ENCODE data around the gene LDLRAD2.
A peak's percentile ranks its signal among the peaks of the same experiment; 100 is the strongest.
"Not testable (repeated sequence)": the region's sequence is repeated elsewhere in the genome, so short reads cannot be mapped to it uniquely, and the experiment has no call there.

The LDLRAD2 gene, protein sequence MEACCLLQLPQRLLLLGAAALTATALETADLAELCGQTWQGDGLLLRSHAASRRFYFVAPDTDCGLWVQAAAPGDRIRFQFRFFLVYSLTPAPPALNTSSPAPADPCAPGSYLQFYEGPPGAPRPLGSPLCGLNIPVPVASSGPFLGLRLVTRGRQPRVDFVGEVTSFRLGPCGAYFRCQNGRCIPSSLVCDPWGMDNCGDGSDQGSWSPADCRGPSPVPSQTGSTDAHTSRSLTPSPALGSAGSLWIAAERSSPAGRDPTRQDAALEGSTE

DNA sequence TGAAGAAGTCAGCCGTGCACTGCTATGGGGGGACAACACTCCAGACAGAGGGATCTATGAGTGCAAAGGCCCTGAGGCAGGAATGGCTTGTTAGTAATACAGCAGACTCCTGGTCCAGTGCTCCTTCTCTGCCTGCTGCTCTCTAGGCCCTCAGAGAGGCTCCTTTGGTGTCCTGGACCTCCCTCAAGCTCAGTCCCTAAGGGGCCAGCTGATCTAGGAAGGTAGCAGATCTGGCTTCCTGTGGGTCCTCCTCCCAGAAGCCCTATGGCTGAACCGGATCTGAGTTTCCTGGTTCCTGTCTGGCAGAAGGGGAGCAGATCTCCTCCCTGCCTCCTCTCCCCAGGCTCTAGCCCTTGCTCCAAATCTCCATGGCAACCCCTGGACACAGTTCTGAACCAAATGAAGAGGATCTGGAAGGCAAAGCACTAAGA, at the start of gene LDLRAD2:
Gene LDLRAD2, plus strand, starts transcription at position 391 of the 431 bp plus-strand sequence. CDS start 187 bp downstream, outside the sequence.
- no peak for DNase-seq

DNA sequence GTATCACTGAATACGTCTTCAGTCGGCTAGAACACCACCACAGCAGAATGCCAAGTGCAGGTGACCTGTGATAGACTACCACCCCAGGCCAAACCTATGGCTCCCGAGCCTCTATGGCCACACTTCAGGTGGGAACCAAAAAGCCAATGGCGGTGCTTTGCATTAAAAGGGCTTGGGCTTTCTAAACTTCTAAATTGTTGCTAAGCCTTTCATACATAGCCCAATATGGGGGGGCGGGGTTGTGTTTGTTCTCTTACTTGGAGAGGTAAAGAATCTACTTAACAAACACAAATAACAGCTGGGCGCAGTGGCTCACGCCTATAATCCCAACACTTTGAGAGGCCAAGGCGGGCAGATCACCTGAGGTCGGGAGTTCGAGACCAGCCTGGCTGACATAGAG, 48.8 kb upstream of the LDLRAD2 start:
- DNase-seq = no peak

DNA sequence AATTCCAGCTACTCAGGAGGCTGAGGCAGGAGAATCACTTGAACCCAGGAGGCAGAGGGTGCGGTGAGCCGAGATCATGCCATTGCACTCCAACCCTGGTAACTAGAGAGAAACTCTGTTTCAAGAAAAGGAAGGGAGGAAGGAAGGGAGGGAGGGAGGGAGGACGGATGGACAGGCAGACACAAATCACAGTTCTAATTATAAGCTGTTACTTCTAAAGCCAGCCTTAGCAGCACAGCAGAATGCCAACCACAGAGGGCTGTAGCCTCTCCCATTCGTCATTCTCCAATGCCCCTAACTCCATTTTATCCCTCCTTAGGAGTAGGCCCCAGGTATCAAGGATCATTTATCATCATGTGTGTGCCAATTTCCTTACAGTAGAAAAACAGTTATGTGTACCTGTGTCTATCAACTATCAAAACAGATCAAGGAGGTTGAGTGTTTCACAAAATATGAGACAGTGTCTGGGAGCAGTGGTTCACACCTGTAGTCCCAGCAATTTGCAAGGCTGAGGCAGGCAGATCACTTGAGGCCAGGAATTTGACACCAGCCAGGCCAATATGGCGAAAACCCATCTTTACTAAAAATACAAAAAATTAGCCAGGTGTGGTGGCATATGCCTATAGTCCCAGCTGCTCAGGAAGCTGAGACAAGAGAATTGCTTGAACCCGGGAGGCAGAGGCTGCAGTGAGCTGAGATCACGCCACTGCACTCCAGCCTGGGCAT, 48.2 kb upstream of the LDLRAD2 start:
- DNase-seq = no peak

DNA sequence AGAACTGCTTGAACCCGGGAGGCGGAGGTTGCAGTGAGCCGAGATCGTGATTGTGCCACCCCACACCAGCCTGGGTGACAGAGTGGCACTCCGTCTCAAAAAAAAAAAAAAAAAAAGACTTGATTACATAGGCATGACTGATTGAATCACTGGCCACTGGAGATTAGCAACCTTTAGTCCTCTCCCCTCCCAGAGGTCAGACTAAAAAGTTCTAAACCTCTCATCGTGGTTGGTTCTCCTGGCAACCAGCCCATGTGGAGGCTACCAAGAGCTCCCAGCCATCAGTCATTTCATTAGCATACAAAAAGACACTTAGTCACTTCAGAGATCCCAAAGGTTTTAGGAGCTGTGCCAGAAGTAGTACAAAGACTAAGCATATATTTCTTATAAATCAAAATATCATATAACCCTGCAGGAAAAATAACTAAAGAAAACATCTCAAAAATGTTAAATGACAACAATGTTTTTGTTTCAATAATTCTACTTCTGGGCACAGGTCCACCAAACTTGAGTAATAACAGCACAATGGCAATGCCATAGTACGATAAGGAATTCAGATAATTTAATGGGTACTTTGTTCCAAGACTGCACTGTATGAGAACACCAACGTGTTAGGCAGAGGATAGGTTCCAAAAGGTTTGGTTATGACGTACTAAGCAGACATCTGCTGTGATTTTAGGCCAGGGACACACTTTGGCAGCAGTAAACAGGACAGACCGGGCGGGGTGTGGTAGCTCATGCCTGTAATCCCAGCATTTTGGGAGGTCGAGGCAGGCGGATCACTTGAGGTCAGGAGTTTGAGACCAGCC, 47.2 kb upstream of the LDLRAD2 start:
- no peak for DNase-seq

DNA sequence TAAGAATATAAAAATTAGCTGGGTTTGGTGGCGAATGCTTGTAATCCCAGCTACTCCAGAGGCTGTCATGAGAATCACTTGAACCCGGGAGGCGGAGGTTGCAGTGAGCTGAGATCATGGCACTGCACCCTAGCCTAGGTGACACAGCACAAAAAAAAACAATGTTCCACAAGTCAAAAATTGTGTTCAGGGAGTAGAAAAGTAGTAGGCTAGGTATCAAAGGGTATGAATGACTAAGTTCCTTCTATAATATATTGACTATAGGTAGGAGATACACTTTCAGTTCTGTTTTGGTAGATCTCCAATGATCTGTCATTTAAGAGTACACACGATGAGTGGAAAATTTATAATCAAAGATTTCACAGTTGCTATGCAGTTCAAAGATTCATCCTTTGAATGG, 45.9 kb upstream of the LDLRAD2 start:
- DNase-seq = no peak

DNA sequence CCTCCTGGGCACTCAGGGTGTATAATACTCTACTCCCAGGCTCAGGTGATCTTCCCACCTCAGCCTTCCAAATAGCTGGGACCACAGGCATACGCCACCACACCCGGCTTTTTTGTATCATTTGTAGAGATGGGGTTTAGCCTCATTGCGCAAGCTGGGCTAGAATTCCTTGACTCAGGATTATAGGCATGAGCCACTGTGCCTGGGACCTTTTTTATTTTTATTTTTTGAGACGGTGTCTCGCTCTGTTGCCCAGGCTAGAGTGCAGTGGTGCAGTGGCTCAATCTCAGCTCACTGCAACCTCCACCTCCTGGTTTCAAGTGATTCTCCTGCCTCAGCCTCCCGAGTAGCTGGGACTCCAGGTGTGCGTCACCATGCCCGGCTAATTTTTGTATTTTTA, 45.0 kb upstream of the LDLRAD2 start:
- not testable (repeated sequence) for DNase-seq

DNA sequence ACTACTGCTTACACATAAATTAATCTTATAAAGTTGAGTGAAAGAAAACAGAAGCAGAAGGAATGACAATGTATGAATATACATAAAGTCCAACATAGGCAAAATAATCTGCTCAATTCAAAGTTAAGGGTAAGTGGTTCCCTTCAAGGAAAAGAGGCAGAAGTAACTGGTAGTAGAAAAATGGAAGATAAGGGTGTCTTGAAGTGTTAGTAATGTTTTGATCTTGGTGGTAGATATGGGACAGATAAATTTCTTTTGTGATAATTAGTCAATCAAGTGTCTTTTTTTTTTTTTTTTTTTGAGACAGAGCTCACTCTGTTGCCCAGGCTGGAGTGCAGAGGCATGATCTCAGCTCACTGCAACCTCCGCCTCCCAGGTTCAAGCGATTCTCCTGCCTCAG, 41.9 kb upstream of the LDLRAD2 start:
- DNase-seq = no peak

DNA sequence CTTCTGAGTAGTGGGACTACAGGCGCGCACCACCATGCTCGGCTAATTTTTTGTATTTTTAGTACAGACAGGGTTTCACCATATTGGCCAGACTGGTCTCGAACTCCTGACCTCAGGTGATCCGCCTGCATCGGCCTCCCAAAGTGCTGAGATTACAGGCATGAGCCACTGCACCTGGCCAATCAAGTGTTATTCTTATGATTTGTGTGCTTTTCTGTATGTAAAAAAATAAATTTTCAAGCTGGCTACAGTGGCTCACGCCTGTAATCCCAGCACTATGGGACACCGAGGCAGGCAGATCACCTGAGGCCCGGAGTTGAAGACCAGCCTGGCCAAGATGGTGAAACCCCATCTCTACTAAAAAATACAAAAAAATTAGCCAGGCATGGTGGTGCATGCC, 41.5 kb upstream of the LDLRAD2 start:
- not testable (repeated sequence) for DNase-seq

DNA sequence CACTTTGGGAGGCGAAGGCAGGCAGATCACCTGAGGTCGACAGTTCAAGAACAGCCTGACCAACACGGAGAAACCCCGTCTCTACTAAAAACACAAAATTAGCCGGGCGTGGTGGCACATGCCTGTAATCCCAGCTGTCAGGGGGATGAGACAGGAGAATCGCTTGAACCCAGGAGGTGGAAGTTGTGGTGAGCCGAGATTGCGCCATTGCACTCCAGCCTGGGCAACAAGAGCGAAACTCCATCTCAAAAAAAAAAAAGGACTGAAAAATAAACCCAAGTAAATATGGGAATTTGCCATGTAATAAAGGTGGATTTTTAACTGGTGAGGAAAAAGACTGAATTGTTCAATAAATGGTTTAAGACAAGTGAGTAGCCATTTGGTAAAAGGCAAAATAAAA, 40.4 kb upstream of the LDLRAD2 start:
- DNase-seq = not testable (repeated sequence)

DNA sequence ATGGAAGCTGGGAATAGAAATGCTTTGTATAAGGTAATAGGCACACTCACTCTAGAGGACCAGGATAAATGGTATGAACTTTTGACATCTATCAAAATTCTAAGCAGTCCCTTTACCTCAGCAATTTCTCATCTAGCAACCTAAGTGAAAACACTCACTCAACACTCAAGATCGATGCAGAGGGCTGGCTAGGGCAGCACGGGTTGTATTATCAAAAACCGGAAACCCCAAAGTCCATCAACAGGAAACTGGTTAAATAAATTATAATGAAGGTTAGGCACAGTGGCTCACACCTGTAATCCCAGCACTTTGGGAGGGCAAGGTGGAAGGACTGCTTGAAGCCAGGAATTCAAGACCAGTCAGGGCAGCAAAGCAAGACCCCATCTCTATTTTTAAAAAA, 38.5 kb upstream of the LDLRAD2 start:
- DNase-seq = no peak

DNA sequence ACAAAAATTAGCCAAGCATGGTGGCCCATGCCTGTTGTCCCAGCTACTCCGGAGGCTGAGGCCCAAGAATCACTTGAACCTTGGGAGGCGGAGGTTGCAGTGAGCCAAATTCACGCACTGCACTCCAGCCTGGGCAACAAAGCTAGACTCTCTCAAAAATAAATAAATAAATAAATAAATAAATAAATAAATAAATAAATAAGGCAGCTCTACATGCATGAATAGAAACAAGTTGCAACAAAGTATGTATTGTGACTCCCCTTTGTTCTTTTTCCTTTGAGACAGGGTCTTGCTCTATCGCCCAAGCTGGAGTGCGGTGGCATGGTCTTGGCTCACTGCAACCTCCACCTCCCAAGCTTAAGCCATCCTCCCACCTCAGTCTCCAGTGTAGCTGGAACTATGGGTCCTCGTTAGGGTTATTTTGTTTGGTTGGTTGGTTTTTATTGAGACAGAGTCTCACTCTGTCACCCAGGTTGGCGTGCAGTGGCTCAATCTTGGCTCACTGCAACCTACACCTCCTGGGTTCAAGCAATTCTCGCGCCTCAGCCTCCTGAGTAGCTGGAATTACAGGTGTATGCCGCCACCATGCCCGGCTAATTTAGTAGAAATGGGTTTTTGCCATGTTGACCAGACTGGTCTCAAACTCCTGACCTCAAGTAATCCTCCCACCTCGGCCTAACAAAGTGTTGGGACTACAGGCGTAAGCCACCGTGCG, 37.1 kb upstream of the LDLRAD2 start:
- no peak for DNase-seq

DNA sequence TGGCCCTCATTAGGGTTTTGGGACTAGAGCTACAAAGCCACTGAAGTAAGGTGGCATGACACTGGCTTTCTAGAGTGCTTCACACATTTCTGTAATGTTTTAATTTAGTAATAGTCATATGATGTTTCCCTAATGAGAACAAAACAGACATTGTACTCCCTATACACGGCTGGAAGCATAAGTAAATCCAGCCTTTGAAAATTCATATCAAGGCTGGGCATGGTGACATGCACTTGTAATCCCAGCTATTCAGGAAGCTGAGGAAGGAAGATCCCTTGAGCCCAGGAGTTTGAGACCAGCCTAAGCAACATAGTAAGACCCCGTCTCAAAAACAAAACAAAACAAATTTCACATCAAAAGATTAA, 36.5 kb upstream of the LDLRAD2 start:
- no peak for DNase-seq

DNA sequence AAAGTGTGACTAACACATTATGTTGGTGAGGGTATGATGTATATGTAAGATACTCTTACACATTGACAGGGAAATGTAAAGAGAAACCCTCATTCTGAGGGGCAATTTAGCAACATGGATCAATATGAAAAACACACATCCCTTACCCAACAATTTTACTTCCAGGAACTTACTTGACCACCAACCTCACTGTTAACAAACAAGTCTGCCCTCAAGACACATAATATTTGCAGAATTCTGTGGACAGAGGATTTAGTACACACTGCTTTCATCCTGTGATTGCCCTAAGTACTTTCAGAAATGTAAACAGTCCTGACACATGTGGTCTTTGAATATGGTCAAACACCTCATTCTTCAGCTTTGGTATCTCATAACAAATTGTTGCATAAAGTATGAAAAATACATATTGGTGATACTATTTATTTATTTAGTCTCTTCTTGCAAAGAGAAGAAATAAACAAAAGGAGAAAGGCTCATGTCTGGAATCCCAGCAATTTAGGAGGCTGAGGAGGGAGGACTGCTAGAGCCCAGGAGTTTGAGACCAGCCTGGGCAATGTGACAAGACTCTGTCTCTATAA, 36.0 kb upstream of the LDLRAD2 start:
- no peak for DNase-seq

DNA sequence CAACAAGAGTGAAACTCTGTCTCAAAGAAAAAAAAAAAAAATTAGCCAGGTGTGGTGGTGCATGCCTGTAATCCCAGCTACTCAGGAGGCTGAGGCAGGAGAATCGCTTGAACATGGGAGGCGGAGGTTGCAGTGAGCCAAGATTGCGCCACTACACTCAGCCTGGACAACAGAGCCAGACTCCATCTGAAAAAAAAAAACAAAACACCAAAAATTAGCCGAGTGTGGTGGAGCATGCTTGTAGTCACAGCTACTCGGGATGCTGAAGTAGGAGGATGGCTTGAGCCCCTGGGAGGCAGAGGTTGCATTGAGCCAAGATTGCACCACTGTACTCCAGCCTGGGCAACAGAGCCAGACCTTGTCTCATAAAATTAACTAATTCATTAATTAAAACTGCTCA, 35.1 kb upstream of the LDLRAD2 start:
- DNase-seq = not testable (repeated sequence)

DNA sequence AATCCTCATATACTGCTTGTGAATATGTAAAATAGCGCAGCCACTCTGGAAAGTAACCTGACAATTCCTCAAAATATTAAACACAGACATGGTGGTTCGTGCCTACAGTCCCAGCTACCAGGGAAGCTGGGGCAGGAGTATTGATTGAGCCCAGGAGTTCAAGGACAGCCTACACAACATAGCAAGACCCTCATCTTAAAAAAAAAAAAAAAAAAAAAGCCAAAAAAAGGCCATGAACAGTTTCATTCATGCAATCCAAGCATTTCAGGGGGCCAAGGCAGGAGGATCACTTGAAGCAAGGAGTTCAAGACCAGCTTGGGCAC, 33.7 kb upstream of the LDLRAD2 start:
- no peak for DNase-seq

DNA sequence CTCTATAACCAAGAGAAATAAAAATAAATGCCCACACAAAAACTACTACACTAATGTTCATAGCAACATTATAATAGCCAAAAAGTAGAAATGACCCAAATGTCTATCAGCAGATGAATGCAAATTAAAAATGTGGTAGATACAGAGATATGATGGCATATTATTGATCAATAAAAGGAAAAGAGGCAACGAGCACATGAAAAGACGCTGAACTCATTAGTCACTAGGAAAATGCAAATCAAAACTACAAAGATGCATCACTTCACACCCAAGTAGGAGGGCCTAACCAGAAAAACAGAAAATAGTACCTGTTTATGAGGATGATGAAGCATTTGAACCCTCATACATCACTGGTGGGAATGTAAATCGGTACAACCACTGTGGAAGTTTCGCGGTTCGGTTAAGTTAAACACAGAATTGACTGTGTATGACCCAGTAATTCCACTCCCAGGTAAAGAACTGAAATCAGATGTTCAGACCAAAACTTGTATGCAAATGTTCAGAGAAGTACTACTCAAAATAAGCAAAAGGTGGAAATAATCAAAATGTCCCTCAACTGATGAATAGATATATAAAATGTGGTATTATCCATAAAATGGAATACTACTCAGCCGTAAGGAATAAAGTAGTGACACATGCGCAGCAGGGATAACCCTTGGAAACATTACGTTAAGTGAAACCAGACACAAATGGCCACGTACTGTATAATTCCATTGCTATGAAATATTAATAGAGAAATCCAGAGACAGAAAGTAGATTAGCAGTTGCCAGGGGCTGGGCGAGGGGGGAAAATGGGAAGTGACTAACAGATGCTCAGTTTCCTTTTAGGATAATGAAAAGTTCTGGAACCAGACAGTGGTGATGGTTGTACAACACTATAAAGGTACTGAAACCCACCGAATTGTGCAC, 32.2 kb upstream of the LDLRAD2 start:
- no peak for DNase-seq

DNA sequence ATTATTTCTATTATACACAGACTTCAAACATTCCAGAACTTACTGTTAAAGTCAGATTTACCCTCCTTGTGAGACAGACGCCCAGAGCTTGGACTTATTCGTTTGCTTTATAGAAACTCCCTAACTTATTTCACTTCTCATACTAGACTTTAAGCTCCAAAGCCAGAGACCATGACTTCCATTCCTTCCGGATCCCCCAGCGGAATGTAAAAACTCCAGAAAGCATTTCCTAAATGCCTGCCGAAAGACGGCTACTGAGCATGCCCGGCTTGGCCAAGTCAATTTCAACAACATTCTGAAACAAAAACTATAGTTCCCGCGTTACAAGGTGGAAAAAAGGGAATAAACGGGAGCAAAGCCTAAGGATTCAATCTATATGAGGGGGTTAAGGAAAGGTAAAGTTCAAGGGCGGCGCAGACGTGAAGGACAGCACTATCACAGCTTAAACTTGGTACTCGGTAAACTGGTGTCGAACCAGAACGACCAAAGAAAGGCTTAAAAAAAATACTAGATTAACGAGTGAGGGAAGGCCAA, 30.2 kb upstream of the LDLRAD2 start:
- no peak for DNase-seq

DNA sequence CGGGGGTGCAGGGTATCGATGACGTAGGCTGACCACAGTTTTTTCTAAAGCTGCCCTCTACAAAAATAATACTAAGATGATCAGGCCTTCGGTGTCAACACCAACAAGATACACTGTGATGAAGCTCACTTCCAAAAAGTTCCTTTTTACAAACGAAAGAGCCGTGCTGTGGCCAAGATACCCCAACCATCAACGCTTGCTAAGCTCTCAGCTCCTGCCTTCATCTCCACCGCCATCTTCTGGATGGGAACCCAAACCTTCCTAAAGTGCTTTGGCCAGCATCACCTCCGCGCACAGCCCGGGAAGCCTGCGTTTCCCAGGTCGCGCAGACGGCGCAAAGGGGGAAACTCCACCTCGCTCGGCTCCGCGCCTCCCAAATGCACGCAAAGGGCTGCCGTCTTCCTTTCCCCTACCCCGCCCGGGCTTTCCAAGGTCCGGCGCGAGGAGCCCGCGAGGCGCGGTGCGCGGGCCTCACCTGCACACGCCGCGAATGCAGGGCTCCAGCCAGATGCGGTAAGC, 29.7 kb upstream of the LDLRAD2 start:
- peak; percentile 54 for DNase-seq

DNA sequence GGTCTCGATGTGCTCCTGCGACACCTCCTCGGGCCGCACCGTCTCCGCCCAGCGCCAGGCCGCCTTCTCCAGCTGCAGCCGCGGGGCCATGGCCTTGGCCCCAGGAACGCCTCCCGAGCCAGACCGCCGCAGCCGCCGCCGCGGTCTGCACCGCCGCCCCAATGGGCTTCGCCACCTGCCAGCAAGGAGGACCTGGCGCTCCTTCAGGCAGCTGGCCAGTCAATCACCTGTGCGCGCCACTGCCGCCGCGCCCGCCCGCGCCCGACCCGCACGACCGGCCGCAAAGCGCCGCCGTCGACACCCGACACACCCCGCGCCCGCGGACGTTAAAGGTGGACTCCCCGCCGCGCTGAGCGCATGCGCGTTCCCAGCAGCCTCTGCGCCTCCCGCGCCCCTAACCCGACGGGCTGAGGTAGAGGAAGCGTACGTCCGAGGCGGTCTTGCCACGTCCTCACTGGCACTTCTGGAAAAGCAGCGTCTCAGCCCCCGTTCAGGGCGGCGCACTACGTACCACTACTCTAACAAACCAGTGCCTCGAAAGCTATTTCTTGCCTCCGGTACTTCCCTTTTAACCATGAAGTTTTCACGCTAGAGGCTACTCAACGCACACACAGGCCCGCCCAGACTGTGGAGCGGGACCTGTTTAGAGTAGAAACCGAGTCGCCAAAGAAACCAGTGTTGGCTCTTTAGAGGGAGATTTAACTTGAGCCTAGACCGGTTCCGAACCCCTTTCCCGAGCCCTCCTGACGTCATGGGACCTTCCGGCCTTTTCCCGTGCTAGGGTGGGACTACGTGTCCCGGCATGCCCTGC, 29.0 kb upstream of the LDLRAD2 start, which contains the start of gene USP48:
Gene USP48, minus strand, starts transcription at position 282 of the 811 bp plus-strand sequence. Its CDS starts 192 bp downstream, at position 90.
- DNase-seq = peak; percentile 95
